HepG2 (cell line): ENCODE data around the gene RNF126. TPM values are rescaled to one million over a fixed set of nuclear protein-coding genes. Genes with fewer than 3 reads are reported as not detected.

ENCODE experiments used
- ELF3 ChIP-seq: IDR thresholded peaks from 2 replicates; pipeline ENCODE4 v1.6.1; 2016; ENCODE audit warnings: missing genetic modification reagents, missing compliant biosample characterization
- FLYWCH1 ChIP-seq: sonication (generic); formaldehyde crosslinking; IDR thresholded peaks from 2 replicates; pipeline ENCODE4 v1.8.1; 2023; ENCODE audit warnings: mild to moderate bottlenecking, missing genetic modification reagents
- FOXM1 ChIP-seq: sonication (generic); formaldehyde crosslinking; IDR thresholded peaks from 2 replicates; pipeline ENCODE4 v1.5.0; 2020; ENCODE audit warnings: missing genetic modification reagents
- GZF1 ChIP-seq: sonication (generic); formaldehyde crosslinking; IDR thresholded peaks from 2 replicates; pipeline ENCODE4 v1.5.1; 2020; ENCODE audit warnings: mild to moderate bottlenecking, missing genetic modification reagents
- LCORL ChIP-seq, 2 experiments: fragments of 450-650 bp in 1 of 2; sonication (generic) in 1 of 2; formaldehyde crosslinking in 1 of 2; IDR thresholded peaks; 2 replicates each; pipeline versions ENCODE4 v1.5.0 to v1.6.1; 2017 to 2020; ENCODE audit warnings: antibody characterized with exemption in 1 of 2, missing genetic modification reagents in 1 of 2
- PCBP1 ChIP-seq: fragments of 200-400 bp; formaldehyde crosslinking; IDR thresholded peaks from 2 replicates; pipeline ENCODE4 v1.6.1; 2017; ENCODE audit warnings: mild to moderate bottlenecking, low read depth, low read length, borderline replicate concordance
- RARA ChIP-seq: IDR thresholded peaks from 2 replicates; pipeline ENCODE4 v1.6.1; 2016; ENCODE audit warnings: missing genetic modification reagents, missing compliant biosample characterization
- REL ChIP-seq: sonication (generic); formaldehyde crosslinking; conservative IDR thresholded peaks from 2 replicates; pipeline ENCODE4 v1.8.0; 2022; ENCODE audit warnings: mild to moderate bottlenecking, missing genetic modification reagents, moderate library complexity
- polyA plus RNA-seq, 8 experiments: library from polyadenylated mRNA; depleted of rRNA in 3 of 8; stranded (reverse) in 7 of 8; unstranded in 1 of 8; fragments of >200 nt; fragmentation: Illumina TruSeq in 4 of 8; extraction: Trizol in 4 of 8; gene quantifications; 2 replicates each; pipeline versions ENCODE4 v1.2.1 to v1.2.3, GENCODE V29; 2011 to 2016; ENCODE audit warnings: low read depth in 4 of 8, missing spikeins in 1 of 8, mixed read lengths in 1 of 8; ENCODE audit not compliant: insufficient read depth in 1 of 8
- total RNA-seq, 5 experiments: library from RNA; depleted of rRNA; stranded (reverse); fragments of >200 nt; fragmentation: Illumina TruSeq; extraction: Trizol; gene quantifications; 2 replicates each; pipeline ENCODE4 v1.2.3, GENCODE V29; 2016; ENCODE audit warnings: low read depth in 1 of 5
- TF ChIP-seq, protein P1 (sequence below): IDR thresholded peaks from 2 replicates; pipeline ENCODE4 v1.6.1; 2016; ENCODE audit warnings: low read depth, missing genetic modification reagents, missing compliant biosample characterization
- TF ChIP-seq, protein P2 (sequence below), 2 experiments: sonication (generic) in 1 of 2; formaldehyde crosslinking in 1 of 2; IDR thresholded peaks; 2 replicates each; pipeline versions ENCODE4 v1.5.1 to v1.6.1; 2011 to 2020; ENCODE audit warnings: borderline replicate concordance in 1 of 2, low read depth in 1 of 2, low read length in 1 of 2, mild to moderate bottlenecking in 1 of 2, missing genetic modification reagents in 1 of 2, moderate library complexity in 1 of 2
- TF ChIP-seq, protein P3 (sequence below): sonication (generic); formaldehyde crosslinking; IDR thresholded peaks from 2 replicates; pipeline ENCODE4 v1.4.0; 2020; ENCODE audit warnings: missing genetic modification reagents
- TF ChIP-seq, protein P4 (sequence below): sonication (generic); formaldehyde crosslinking; conservative IDR thresholded peaks from 2 replicates; pipeline ENCODE4 v1.8.0; 2022; ENCODE audit warnings: mild to moderate bottlenecking, moderate library complexity, missing genetic modification reagents

The RNF126 gene
- total and polyA plus RNA-seq, 2 of the 13 experiments (the other 11 are each of a cell fraction or from before 2014, with no cell fraction given): 23.2 to 34.0 TPM

DNA sequence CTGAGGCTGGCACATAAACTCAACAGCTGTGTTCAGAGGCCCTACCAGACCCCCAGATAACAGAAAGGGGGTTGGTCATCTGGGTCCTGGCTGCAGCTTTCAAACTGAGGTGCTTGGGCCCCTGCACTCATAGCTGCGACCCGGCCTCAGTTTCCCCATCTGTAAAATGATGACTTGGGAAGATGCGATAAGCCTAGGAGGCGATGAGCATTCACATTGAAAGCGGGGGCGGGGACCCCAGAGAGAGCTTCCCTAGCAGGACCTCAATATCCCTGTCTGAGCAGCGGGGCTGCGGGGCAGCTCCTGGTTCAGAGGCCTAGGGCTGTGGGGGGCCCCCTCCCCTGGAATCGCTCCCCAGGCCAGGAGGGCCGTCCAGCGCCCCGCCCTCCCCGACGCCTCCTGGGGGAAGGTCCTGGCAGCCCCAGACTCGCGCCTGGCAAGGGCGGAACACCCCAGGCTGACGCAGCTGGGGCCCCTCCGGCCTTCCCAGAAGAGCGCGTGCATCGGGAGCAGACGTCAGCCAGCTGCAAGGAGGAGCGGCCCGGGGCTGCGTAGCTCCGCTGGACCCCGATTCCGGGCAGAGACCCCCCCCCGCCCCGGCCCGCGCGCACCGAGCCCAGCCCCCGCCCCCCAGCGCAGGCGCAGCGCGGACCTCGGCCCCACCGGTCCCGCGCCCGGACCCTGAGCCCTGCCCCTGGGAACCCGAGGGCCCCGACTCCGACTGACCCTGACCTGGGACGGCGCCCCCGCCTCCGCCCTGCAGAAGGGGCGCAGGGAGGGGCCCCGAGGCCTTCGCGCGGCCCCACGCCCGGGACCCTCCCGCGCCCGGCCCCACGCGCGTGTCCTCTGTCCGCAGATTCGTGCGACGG, 16.6 kb upstream of the RNF126 start (continued):
- TF ChIP-seq LCORL (IDR thresholded peaks at IDR 0.05) (no peak), LCORL (CRISPR knock-in tag; IDR thresholded peaks at IDR 0.05) (peak; percentile 56), FLYWCH1 (CRISPR knock-in tag) (no peak), RARA (CRISPR knock-in tag) (0 out of 2 replicates have a peak, but pooled peaks have one; percentile 5), ELF3 (peak; percentile 26; the same call in 1 of the 2 replicates), REL (CRISPR knock-in tag) (no peak), PCBP1 (no peak), FOXM1 (peak; percentile 43; the same call in 1 of the 2 replicates), GZF1 (CRISPR knock-in tag) (no peak)
- TF ChIP-seq, protein P1, sequence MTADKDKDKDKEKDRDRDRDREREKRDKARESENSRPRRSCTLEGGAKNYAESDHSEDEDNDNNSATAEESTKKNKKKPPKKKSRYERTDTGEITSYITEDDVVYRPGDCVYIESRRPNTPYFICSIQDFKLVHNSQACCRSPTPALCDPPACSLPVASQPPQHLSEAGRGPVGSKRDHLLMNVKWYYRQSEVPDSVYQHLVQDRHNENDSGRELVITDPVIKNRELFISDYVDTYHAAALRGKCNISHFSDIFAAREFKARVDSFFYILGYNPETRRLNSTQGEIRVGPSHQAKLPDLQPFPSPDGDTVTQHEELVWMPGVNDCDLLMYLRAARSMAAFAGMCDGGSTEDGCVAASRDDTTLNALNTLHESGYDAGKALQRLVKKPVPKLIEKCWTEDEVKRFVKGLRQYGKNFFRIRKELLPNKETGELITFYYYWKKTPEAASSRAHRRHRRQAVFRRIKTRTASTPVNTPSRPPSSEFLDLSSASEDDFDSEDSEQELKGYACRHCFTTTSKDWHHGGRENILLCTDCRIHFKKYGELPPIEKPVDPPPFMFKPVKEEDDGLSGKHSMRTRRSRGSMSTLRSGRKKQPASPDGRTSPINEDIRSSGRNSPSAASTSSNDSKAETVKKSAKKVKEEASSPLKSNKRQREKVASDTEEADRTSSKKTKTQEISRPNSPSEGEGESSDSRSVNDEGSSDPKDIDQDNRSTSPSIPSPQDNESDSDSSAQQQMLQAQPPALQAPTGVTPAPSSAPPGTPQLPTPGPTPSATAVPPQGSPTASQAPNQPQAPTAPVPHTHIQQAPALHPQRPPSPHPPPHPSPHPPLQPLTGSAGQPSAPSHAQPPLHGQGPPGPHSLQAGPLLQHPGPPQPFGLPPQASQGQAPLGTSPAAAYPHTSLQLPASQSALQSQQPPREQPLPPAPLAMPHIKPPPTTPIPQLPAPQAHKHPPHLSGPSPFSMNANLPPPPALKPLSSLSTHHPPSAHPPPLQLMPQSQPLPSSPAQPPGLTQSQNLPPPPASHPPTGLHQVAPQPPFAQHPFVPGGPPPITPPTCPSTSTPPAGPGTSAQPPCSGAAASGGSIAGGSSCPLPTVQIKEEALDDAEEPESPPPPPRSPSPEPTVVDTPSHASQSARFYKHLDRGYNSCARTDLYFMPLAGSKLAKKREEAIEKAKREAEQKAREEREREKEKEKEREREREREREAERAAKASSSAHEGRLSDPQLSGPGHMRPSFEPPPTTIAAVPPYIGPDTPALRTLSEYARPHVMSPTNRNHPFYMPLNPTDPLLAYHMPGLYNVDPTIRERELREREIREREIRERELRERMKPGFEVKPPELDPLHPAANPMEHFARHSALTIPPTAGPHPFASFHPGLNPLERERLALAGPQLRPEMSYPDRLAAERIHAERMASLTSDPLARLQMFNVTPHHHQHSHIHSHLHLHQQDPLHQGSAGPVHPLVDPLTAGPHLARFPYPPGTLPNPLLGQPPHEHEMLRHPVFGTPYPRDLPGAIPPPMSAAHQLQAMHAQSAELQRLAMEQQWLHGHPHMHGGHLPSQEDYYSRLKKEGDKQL (CRISPR knock-in tag): no peak
- TF ChIP-seq, protein P2, sequence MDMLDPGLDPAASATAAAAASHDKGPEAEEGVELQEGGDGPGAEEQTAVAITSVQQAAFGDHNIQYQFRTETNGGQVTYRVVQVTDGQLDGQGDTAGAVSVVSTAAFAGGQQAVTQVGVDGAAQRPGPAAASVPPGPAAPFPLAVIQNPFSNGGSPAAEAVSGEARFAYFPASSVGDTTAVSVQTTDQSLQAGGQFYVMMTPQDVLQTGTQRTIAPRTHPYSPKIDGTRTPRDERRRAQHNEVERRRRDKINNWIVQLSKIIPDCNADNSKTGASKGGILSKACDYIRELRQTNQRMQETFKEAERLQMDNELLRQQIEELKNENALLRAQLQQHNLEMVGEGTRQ (IDR thresholded peaks at IDR 0.05; ENCODE audit: low read depth, low read length): no peak
- TF ChIP-seq, protein P2 (CRISPR knock-in tag; IDR thresholded peaks at IDR 0.05; ENCODE audit: borderline replicate concordance): no peak
- TF ChIP-seq, protein P3, sequence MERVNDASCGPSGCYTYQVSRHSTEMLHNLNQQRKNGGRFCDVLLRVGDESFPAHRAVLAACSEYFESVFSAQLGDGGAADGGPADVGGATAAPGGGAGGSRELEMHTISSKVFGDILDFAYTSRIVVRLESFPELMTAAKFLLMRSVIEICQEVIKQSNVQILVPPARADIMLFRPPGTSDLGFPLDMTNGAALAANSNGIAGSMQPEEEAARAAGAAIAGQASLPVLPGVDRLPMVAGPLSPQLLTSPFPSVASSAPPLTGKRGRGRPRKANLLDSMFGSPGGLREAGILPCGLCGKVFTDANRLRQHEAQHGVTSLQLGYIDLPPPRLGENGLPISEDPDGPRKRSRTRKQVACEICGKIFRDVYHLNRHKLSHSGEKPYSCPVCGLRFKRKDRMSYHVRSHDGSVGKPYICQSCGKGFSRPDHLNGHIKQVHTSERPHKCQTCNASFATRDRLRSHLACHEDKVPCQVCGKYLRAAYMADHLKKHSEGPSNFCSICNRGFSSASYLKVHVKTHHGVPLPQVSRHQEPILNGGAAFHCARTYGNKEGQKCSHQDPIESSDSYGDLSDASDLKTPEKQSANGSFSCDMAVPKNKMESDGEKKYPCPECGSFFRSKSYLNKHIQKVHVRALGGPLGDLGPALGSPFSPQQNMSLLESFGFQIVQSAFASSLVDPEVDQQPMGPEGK (CRISPR knock-in tag): peak; percentile 78
- TF ChIP-seq, protein P4, sequence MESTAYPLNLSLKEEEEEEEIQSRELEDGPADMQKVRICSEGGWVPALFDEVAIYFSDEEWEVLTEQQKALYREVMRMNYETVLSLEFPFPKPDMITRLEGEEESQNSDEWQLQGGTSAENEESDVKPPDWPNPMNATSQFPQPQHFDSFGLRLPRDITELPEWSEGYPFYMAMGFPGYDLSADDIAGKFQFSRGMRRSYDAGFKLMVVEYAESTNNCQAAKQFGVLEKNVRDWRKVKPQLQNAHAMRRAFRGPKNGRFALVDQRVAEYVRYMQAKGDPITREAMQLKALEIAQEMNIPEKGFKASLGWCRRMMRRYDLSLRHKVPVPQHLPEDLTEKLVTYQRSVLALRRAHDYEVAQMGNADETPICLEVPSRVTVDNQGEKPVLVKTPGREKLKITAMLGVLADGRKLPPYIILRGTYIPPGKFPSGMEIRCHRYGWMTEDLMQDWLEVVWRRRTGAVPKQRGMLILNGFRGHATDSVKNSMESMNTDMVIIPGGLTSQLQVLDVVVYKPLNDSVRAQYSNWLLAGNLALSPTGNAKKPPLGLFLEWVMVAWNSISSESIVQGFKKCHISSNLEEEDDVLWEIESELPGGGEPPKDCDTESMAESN (CRISPR knock-in tag): 0 out of 2 replicates have a peak, but pooled peaks have one; percentile 25
